Left lobe of liver (tissue), 2 donors: ENCODE data around the gene CERT1. TPM values are rescaled to one million over a fixed set of nuclear protein-coding genes. Genes with fewer than 3 reads are reported as not detected.

Experiments
- ATAC-seq: fragments of 200-7000 bp; cut with Tn5 transposase; one replicate; pipeline ENCODE4 v1.9.1; 2020; ENCODE audit warnings: mild to moderate bottlenecking, moderate library complexity
- DNase-seq: peaks from one replicate; pipeline ENCODE4 v3.0.0-alpha.2; 2020; ENCODE audit warnings: low spot score
- total RNA-seq: library from RNA; stranded (reverse); gene quantifications from one replicate; pipeline ENCODE4 v1.2.1, GENCODE V29; 2021
- donor health status: DM: no; HTN: no; CAD: no; lungs with moderate emphysema.
- donor health status: DM: no; HTN: yes; CAD: no.

Gene CERT1
- total RNA-seq, 1 donor from 2014 or later: 16.4 TPM

DNA sequence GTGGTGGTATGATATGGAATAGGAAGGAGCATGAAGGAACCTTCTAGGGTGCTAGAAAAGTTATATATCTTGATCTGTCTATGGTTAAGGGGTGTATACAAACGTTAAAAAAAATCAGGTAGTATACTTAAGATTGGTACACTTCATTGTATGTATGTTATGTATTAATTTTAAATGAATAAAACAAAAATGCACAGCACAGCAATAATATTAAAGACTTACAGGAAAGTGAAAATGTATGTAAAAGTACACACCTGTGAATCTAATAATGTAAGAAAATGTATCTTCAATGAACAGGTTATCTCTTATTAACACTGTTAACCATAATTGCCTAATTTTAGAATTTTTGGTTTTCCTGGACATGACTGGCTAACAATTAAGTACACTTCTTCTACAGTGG lies 97.2 kb downstream of the CERT1 start:
- ATAC-seq: no peak
- DNase-seq: no peak

DNA sequence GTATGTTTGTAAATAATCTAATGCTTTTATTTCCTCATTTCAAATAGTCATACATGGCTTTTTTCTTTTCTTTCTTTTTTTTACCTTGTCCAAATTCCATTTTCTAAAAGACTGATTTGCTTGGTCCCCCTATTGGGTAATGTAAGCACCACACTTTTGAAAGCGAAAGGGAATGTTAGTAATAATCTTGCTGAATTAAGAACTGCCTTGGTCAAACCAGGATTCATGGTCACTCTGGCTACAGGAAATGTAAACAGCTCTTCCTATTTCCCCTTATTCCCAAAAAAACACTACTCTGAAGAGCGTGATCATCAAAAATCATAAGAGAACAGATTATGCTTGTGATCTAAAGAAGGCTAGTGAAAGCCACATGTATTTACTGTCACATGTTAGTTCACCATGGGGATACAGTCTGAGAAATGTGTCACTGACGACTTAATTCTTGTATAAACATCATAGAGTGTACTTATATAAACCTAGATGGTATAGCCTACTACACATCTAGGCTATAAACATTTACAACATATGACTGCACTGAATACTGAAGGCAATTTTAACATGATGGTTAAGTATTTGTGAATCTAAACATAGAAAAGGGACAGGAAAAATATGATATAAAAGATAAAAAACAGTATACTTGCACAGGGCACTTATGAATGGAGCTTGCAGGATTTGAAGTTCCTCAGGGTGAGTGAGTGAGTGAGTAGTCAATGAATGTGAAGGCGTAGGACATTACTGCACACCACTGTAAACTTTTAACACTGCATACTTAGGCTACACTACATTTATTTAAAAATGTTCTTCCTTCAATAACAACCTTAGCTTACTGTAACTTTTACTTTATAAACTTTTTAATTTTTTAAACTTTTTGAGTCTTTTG lies 99.1 kb downstream of the CERT1 start:
- no peak for ATAC-seq
- DNase-seq: no peak

DNA sequence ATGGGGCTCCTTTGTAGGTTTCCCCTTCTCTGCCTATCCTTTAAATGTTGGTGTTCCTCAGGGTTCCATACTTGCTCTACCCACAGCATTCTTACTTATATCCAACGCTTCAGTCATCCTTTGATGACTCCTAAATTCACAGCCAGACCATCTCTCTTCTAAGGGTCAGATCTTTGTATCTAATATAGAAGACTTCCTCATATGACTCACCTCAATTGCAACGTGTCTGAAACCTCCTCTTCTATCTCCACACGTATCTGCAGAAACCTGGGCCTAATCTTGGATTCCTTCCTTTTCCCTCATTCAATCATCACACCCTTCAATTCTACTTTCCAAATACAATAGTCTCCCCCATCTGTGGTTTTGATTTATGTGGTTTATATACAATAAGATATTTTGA lies 106.1 kb downstream of the CERT1 start:
- no peak for ATAC-seq
- no peak for DNase-seq

DNA sequence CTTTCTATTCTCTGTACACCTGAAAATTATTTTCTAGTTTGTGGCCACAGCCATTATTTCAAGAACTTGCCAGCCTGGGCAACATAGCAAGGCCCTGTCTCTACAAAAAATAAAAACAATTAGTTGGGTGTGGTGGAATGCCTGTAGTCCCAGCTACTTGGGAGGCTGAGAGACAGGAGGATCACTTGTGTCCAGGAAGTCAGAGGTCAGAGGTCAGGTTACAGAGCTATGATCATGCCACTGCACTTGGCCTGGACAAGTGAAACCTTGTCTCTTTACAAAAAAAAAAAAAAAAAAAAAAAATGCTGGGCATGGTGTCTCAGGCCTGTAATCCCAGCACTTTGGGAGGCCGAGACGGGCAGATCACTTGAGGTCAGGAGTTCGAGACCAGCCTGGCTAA lies 116.2 kb downstream of the CERT1 start:
- ATAC-seq: peak; percentile 56
- DNase-seq: no peak

DNA sequence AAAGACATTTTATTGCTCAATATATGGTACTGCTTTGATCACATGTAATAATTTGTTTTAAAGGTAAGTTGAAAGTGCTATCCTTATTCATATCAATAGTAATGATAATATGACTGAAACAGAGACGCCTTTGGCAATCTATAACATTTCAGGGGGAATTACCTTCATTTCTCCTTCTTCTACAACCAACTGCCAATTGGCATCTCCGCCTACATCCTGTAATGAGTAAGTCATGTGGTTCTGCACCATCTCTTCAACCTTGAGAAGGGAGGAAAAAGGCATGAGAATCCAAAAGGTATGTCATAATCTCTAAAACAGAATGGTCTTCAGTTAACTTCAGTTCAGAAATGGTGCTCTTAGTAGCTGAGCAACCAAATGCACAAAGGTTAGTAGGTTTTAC lies 122.0 kb downstream of the CERT1 start:
- no peak for ATAC-seq

DNA sequence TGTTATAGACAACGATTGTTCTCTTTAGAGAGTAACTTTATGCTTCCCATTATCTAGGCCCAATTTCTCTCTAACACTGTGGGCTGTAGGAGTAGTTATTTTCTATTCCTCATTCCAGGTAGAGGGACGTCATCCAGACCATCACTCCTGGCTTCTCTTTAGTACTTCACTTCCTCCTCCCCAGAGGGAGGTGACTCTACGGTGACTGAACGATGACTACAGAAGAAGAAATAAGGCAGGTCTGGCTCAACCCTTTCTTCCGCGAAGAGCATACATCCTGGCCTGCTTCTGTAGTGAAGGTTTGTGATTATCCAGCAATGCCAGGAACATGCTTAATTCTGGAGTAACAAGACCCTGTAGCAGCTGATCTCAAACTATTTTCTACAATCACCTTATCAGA lies 123.6 kb downstream of the CERT1 start:
- ATAC-seq: no peak

More for the DNA sequence above, 122.0 kb downstream of the CERT1 start:
- DNase-seq: no peak

DNA sequence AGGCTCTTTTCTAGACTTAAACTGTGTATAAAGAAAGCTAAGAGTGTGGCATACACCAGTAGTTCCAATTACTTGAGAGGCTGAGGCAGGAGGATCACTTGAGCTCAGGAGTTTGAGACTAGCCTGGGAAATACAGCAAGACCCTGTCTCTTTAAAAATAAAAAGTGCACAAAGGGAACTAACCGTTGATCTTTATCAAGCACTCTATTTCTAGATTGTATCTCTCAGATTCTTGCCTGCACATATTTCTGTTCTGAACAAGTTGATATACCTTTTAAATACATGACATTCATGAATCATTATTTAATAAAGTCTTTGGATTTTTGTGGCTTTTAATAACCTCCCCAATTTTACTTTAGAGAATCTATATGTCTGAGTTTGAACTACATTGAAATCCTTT lies 127.2 kb downstream of the CERT1 start:
- ATAC-seq: no peak

More for the DNA sequence above, 123.6 kb downstream of the CERT1 start:
- DNase-seq: no peak

DNA sequence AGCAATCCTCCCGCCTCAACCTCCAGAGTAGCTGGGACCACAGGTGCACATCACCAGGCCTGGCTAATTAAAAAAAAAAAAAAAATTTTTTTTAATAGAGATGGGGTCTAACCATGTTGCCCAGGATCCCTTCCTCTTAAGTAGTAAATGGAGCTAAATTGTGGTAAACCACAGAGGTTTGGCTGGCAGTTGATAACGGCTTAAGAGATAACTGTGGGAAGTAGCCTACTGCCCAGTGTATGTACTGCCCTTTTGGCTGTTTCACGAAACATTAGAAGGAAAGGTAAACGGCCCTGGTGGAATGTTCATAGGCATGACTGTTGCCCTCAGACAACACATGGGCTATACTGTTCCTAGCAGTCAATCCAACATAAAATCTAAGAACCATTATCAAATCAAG lies 130.0 kb downstream of the CERT1 start:
- no peak for DNase-seq
- ATAC-seq: no peak

More for the DNA sequence above, 127.2 kb downstream of the CERT1 start:
- no peak for DNase-seq

DNA sequence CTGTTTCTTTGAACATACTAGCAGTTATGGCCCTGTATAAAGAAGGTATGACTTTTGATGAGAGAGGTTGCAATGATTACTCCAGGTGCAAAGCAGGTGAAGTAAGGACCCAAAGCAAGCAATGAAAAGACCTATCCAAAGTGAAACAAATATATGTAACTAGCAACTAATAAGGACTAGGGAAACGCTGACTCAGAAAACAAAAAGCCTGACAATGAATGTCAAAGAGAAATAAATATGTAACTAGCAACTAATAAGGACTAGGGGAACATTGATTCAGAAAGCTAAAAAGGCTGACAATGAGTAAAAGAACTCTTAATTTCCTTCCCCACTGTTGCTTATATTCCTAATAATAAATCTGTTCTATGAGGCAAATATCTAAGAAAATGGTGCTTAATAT lies 131.3 kb downstream of the CERT1 start:
- DNase-seq (no peak), ATAC-seq (no peak)

DNA sequence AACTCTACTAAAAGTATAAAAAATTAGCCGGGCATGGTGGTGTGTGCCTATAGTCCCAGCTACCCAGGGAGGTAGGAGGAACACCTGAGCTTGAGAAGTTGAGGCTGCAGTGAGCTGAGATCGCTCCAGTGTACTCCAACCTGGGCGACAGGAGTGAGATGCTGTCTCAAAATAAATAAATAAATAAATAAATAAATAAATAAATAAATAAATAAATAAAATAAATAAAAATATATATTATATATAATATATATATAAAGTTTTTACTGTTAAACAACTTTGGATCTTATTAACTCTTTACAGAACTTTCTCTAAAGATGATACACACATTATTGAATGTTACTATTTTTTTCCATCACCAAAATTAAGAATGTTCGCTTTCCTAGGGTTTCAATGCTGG lies 136.0 kb downstream of the CERT1 start:
- ATAC-seq (no peak), DNase-seq (no peak)

DNA sequence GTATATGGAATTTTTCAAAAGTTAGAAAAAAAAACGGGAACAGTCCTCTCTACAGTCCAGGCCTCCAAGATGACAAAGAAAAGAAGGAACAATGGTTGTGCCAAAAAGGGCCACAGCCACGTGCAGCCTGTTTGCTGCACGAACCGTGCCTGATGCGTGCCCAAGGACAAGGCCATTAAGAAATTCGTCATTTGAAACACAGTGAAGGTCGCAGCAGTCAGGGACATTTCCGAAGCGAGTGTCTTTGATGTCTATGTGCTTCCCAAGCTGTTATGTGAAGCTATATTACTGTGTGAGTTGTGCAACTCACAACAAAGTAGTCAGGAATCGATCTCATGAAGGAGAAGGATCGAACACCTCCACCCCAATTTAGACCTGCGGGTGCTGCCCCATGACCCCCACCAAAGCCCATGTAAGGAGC lies 137.0 kb downstream of the CERT1 start:
- ATAC-seq (no peak), DNase-seq (no peak)

DNA sequence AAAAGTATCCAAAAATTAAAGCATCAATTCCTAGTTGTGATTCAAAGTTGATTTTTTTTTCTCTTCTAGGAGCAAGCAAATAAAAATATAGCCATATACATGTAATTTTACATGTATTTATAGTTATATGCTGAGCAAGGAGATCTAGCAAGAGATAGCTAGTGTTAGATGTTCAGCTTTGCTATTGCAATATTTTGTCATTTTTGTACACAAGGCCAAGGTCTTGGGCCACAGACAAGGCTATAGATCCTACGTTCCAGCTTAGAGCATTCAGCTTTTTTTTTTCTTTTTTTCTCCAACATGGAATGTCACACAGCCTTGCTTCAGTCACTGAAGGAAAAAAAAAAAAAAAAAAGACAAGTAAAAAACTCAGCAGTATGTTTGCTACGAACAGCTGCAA lies 137.6 kb downstream of the CERT1 start:
- no peak for ATAC-seq
- DNase-seq: no peak

DNA sequence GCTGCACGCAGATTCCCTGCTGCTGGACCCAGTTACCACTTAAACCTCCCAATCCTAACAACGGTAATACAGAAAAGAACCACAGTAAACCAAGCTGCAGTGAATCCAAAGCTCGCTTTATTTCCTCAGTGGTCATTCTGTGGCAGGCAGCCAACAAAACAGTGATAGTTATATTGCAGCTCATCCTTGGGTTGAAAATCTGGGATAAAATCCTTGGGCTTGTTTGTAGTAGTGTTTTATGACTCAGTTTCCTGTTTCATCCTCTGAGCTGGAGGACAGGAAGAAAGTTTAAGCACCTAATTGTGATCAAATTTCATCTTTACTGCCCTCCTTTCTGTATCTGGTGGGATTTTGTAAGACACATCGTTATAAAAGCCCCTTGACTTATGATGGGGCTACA lies 143.0 kb downstream of the CERT1 start:
- DNase-seq (no peak), ATAC-seq (no peak)

DNA sequence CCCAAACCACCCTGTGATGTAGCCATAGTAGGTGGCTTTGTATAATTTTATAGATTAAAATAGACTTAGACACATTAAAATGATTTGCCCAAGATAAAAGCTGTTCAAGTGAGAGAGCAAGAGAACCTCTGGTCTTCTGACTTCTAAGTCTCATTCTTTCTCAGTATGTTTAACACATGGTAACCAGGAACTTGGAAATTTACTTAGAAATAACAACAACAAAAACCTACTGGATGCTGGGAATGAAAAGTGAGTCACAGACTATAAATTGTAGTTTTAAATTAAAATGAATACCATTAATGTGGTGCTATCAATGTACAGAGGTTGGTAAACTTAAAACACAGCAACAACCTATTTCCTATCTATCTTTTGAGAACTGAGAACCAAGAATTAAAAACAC lies 144.0 kb downstream of the CERT1 start:
- DNase-seq (no peak), ATAC-seq (no peak)

DNA sequence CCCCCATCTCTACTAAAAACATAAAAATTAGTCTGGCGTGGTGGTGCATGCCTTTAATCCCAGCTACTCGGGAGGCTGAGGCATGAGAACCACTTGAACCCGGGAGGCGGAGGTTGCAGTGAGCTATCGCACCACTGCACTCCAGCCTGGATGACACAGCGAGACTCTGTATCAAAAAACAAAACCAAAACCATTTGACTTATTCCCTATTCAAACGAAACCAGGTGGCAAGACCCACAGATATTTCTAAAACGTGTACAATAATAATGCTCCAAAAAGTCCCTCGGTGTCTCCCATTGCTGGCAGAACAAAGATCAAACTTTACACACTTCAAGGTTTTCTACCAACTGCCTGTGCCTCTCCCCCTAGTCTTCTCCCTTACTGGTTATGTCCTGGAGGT lies 144.6 kb downstream of the CERT1 start:
- ATAC-seq: no peak
- no peak for DNase-seq

DNA sequence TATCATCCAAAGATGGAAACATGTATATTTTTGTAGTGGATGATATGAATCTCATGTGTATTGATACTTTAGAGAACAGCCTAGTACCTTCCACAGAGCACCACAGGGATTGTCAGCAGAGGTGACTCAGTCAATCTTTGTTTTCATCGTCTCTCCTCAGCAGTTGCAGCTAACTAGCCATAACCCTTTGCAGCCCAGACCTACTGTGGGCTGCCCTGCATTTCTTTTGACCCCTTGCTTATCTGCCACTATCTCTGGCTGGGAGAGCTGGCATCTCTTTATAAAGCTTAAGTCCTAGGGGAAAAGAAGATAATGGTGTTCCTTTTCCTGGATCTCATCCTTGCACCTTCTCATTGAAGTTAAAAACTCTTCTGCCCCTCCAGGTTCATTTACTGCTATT lies 145.7 kb downstream of the CERT1 start:
- no peak for ATAC-seq
- no peak for DNase-seq

DNA sequence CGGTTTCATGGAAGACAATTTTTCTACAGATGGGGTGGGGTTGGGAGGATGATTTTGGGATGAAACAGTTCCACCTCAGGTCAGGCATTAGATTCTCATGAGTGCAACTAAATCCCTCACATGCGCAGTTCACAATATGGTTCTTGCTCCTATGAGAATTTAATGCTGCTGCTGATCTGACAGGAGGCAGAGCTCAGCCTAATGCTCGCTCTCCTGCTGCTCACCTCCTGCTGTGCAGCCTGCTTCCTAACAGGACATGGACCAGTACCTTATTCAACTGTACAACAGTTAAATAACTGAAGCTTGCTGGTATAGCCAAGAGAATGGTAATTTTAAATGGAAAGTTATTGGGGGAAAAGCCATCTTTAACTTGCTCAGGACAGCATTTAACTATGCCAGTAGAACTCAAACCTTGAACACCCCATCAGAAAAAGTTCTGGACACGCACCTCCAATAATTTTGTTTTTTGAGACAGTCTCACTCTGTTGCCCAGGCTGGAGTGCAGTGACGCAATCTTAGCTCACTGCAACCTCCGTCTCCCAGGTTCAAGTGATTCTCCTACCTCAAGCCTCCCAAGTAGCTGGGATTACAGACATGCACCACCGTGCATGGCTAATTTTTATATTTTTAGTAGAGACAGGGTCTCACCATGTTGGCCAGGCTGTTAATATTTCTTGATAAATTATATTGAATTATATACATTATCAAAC lies 146.7 kb downstream of the CERT1 start:
- no peak for ATAC-seq
- no peak for DNase-seq

DNA sequence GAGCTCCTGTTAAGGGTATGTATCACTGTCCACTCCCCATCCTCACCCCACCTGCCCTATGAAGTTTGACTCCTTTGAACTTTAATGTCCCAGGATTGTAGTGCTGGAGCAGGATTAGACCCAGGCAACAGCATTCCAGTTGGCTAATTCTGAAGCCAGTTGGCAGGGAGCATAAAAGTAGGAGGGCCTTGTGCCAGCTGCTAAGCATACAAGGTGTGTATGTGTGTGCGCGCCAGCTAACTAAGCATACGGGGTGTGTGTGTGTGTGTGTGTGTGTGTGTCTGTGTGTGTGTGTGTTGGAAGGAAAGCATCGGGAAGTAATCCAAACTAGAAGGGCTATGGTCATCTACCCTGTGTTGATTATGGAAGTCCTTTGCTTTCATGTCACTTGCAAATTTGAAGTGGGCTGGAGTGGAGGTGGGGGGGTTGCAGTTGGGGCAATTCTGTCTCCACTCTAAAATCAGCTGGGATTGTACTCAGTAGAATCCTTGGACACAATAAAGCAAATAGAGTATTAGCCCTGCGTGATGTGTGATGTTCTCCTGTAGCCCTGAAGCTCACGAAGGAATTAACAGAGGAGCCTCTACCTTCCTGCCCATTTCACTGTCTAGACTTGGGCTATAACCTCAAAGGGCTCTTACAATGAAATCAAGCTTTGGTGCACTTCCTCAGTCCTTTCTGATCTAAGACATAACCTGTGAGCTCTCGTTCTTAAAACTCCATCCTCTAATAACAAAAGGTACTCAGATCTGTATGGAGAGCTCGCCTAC lies 147.5 kb downstream of the CERT1 start:
- DNase-seq: peak; percentile 91
- ATAC-seq: peak; percentile 93

DNA sequence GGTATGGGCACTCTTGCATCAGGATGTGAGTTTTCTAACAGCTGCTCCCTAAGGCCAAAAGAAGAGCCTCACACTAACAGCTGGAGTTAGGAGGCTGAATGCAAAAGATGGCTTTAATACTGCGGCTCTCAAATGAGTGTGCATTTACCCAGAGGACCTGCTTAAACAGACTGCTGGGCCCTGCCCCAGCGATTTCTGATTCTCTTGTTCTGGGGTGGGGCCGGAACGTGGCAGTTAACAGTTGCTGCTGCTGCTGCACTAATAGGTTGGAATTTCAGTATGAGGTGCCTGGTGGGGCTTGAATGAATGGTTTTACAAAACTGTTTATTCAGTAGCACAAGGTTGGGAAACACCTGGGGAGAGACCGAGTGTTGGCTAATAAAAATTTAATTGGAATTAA lies 148.3 kb downstream of the CERT1 start:
- ATAC-seq (peak; percentile 18), DNase-seq (no peak)

DNA sequence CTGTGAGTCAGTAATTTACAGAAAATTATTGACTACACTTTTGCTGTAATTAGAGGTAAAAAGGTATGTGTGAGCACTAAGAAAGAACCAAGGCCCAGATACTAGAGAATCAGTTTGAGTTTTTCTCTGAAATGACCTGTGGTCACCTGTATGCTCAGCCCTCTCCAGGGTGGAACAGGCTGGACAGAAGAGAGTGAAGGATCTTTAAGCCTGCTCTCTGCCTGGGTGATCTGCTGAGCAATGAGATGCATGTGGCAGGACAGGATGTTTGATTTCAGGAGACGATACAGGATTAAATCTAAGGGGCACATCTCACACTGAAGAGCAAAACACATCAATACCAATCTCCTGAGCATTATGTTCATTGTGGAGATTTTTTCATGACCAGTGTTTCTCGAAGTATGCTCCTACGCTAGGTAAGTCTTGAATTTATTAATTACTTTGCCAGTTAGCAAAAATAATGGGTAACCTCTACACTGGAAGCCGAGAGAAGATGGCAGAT lies 148.9 kb downstream of the CERT1 start:
- ATAC-seq: no peak
- no peak for DNase-seq

DNA sequence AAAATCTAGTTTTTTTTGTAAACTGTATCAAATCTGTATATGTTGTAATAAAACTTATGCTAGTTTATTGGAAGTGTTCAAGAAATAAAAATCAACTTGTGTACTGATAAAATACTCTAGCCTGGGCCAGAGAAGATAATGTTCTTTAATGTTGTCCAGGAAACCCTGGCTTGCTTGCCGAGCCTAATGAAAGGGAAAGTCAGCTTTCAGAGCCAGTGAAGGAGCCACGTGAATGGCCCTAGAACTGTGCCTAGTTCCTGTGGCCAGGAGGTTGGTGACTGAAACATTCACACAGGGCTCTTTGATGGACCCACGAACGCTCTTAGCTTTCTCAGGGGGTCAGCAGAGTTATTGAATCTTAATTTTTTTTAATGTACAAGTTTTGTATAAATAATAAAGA lies 150.1 kb downstream of the CERT1 start:
- DNase-seq: no peak
- ATAC-seq: peak; percentile 17
